Stomach smooth muscle (tissue), 2 donors: ENCODE results near the gene TMEM165.
A peak's percentile ranks its signal among the peaks of the same experiment; 100 is the strongest.

Source experiments
- H3K27ac ChIP-seq: one replicate; pipeline ENCODE4 v1.7.0; 2013; ENCODE audit warnings: mild to moderate bottlenecking, low read length, inconsistent platforms
- H3K27me3 ChIP-seq, 2 donors: one replicate each; pipeline ENCODE4 v1.7.0; 2013; ENCODE audit warnings: low read length in 2 of 2; ENCODE audit not compliant: insufficient read depth in 2 of 2, control insufficient read depth in 1 of 2
- H3K36me3 ChIP-seq, 2 donors: one replicate each; pipeline ENCODE4 v1.7.0; 2013; ENCODE audit warnings: low read length in 2 of 2; ENCODE audit not compliant: control insufficient read depth in 2 of 2, insufficient read depth in 2 of 2
- H3K4me1 ChIP-seq: one replicate; pipeline ENCODE4 v1.7.0; 2013; ENCODE audit warnings: low read length; ENCODE audit not compliant: control insufficient read depth, insufficient read depth
- H3K4me3 ChIP-seq, 2 donors: one replicate each; pipeline ENCODE4 v1.7.0; 2013; ENCODE audit warnings: low read length in 2 of 2
- H3K9ac ChIP-seq, 2 donors: one replicate each; pipeline ENCODE4 v1.7.0; 2013; ENCODE audit warnings: low read length in 2 of 2, mild to moderate bottlenecking in 1 of 2
- H3K9me3 ChIP-seq, 2 donors: one replicate each; pipeline ENCODE4 v1.7.0; 2013; ENCODE audit warnings: low read length in 2 of 2; ENCODE audit not compliant: control insufficient read depth in 2 of 2
- donor health status: healthy.
- donor health status: Pancreatic carcinoma.

Gene TMEM165

GRCh38 chr4:55406545-55406944 is 10.8 kb downstream of the TMEM165 start:
- H3K36me3 ChIP-seq: peaks cover 9 to 13% of the 10 kb centered on the region in 2 donors
- H3K4me1 ChIP-seq: no peaks in the 10 kb centered on the region
- H3K27me3 ChIP-seq: no peaks in the 10 kb centered on the region
- no peaks in the 10 kb centered on the region for H3K9me3 ChIP-seq
- H3K27ac ChIP-seq: no peak overlapping the region
- no peak overlapping the region for H3K9ac ChIP-seq
- no peak overlapping the region for H3K4me3 ChIP-seq

- H3K9ac ChIP-seq: no peak overlapping the region
- H3K27me3 ChIP-seq: no peaks in the 10 kb centered on the region
- H3K36me3 ChIP-seq: peaks cover 10 to 17% of the 10 kb centered on the region in 2 donors
- H3K9me3 ChIP-seq: no peaks in the 10 kb centered on the region
- no peak overlapping the region for H3K4me3 ChIP-seq
- no peaks in the 10 kb centered on the region for H3K4me1 ChIP-seq
- no peak overlapping the region for H3K27ac ChIP-seq
These were observed 11.4 kb downstream of the TMEM165 start for GRCh38 chr4:55407119-55407518.

GRCh38 chr4:55407764-55408163 is 12.0 kb downstream of the TMEM165 start:
- H3K27me3 ChIP-seq: no peaks in the 10 kb centered on the region
- no peak overlapping the region for H3K4me3 ChIP-seq
- peaks cover 10 to 17% of the 10 kb centered on the region in 2 donors for H3K36me3 ChIP-seq
- no peak overlapping the region for H3K27ac ChIP-seq
- H3K4me1 ChIP-seq: no peaks in the 10 kb centered on the region
- H3K9me3 ChIP-seq: no peaks in the 10 kb centered on the region
- H3K9ac ChIP-seq: no peak overlapping the region

- H3K27ac ChIP-seq: no peak overlapping the region
- H3K9me3 ChIP-seq: no peaks in the 10 kb centered on the region
- no peaks in the 10 kb centered on the region for H3K27me3 ChIP-seq
- H3K36me3 ChIP-seq: peaks cover 8 to 12% of the 10 kb centered on the region in 2 donors
- H3K4me3 ChIP-seq: peak overlapping the region in 1 of 2 donors; percentile 11
- no peaks in the 10 kb centered on the region for H3K4me1 ChIP-seq
- H3K9ac ChIP-seq: peak overlapping the region in 1 of 2 donors; percentile 13
These were observed 13.9 kb downstream of the TMEM165 start for GRCh38 chr4:55409468-55410171.

- H3K27ac ChIP-seq: no peak overlapping the region
- H3K36me3 ChIP-seq: peaks cover 8 to 14% of the 10 kb centered on the region in 2 donors
- H3K4me3 ChIP-seq: no peak overlapping the region
- H3K27me3 ChIP-seq: no peaks in the 10 kb centered on the region
- H3K4me1 ChIP-seq: no peaks in the 10 kb centered on the region
- H3K9me3 ChIP-seq: no peaks in the 10 kb centered on the region
- no peak overlapping the region for H3K9ac ChIP-seq
These were observed 14.7 kb downstream of the TMEM165 start for GRCh38 chr4:55410431-55410830.

- Histone ChIP-seq H3K27ac (no peak overlapping the region), H3K9ac (no peak overlapping the region), H3K4me3 (no peak overlapping the region), H3K27me3 (no peaks in the 10 kb centered on the region), H3K9me3 (no peaks in the 10 kb centered on the region), H3K36me3 (peaks cover 8 to 13% of the 10 kb centered on the region in 2 donors), H3K4me1 (no peaks in the 10 kb centered on the region)
These were observed 15.9 kb downstream of the TMEM165 start for GRCh38 chr4:55411621-55412020.

GRCh38 chr4:55416176-55416575 is 20.4 kb downstream of the TMEM165 start:
- H3K27me3 ChIP-seq: no peaks in the 10 kb centered on the region
- H3K4me3 ChIP-seq: no peak overlapping the region
- H3K4me1 ChIP-seq: no peaks in the 10 kb centered on the region
- H3K9me3 ChIP-seq: no peaks in the 10 kb centered on the region
- peaks cover 17 to 25% of the 10 kb centered on the region in 2 donors for H3K36me3 ChIP-seq
- H3K9ac ChIP-seq: no peak overlapping the region
- no peak overlapping the region for H3K27ac ChIP-seq

GRCh38 chr4:55424791-55425190 is 29.0 kb downstream of the TMEM165 start:
- no peaks in the 10 kb centered on the region for H3K4me1 ChIP-seq
- H3K9ac ChIP-seq: no peak overlapping the region
- H3K27me3 ChIP-seq: no peaks in the 10 kb centered on the region
- H3K4me3 ChIP-seq: no peak overlapping the region
- H3K36me3 ChIP-seq: peaks cover 34 to 48% of the 10 kb centered on the region in 2 donors
- H3K27ac ChIP-seq: no peak overlapping the region
- H3K9me3 ChIP-seq: no peaks in the 10 kb centered on the region

GRCh38 chr4:55431710-55432336 is 36.1 kb downstream of the TMEM165 start:
- Histone ChIP-seq H3K36me3 (peaks cover 16 to 29% of the 10 kb centered on the region in 2 donors), H3K27ac (no peak overlapping the region), H3K4me1 (no peaks in the 10 kb centered on the region), H3K9me3 (no peaks in the 10 kb centered on the region), H3K4me3 (no peak overlapping the region), H3K27me3 (no peaks in the 10 kb centered on the region), H3K9ac (no peak overlapping the region)

GRCh38 chr4:55435141-55435841 is 39.5 kb downstream of the TMEM165 start:
- Histone ChIP-seq H3K9me3 (no peaks in the 10 kb centered on the region), H3K4me1 (no peaks in the 10 kb centered on the region), H3K4me3 (no peak overlapping the region), H3K27ac (no peak overlapping the region), H3K9ac (no peak overlapping the region), H3K36me3 (peaks cover 7 to 27% of the 10 kb centered on the region in 2 donors), H3K27me3 (no peaks in the 10 kb centered on the region)
